Medulla oblongata (tissue), 1 donor: ENCODE results near the gene NELL1.

Source experiments
- DNase-seq: peaks from one replicate; pipeline ENCODE4 v3.0.0-alpha.2; 2015; ENCODE audit errors: extremely low spot score

The NELL1 gene

GRCh38 chr11:21412652-21413383 lies 743.4 kb downstream of the NELL1 start:
- no peak for DNase-seq

GRCh38 chr11:21414953-21415352 lies 745.6 kb downstream of the NELL1 start:
- no peak for DNase-seq

GRCh38 chr11:21415606-21416005 lies 746.2 kb downstream of the NELL1 start:
- no peak for DNase-seq

GRCh38 chr11:21421711-21422329 lies 752.4 kb downstream of the NELL1 start:
- DNase-seq = no peak

- no peak for DNase-seq
Observed at GRCh38 chr11:21426931-21427330, 757.5 kb downstream of the NELL1 start.

- no peak for DNase-seq
Observed at GRCh38 chr11:21427726-21428125, 758.3 kb downstream of the NELL1 start.

GRCh38 chr11:21428796-21429195 lies 759.4 kb downstream of the NELL1 start:
- DNase-seq = no peak

- DNase-seq = no peak
Observed at GRCh38 chr11:21429401-21429800, 760.0 kb downstream of the NELL1 start.

GRCh38 chr11:21430537-21430936 lies 761.2 kb downstream of the NELL1 start:
- DNase-seq = no peak

- DNase-seq = no peak
Observed at GRCh38 chr11:21446939-21447590, 777.7 kb downstream of the NELL1 start.

GRCh38 chr11:21447871-21448270 lies 778.5 kb downstream of the NELL1 start:
- DNase-seq = no peak

GRCh38 chr11:21456186-21456585 lies 786.8 kb downstream of the NELL1 start:
- DNase-seq = no peak

- DNase-seq = no peak
Observed at GRCh38 chr11:21460082-21460481, 790.7 kb downstream of the NELL1 start.

GRCh38 chr11:21461701-21462100 lies 792.3 kb downstream of the NELL1 start:
- DNase-seq = peak; percentile 6

- DNase-seq = no peak
Observed at GRCh38 chr11:21464601-21465193, 795.3 kb downstream of the NELL1 start.

GRCh38 chr11:21465203-21465602 lies 795.8 kb downstream of the NELL1 start:
- DNase-seq = no peak

- no peak for DNase-seq
Observed at GRCh38 chr11:21465920-21466319, 796.5 kb downstream of the NELL1 start.

GRCh38 chr11:21470521-21470920 lies 801.1 kb downstream of the NELL1 start:
- DNase-seq = no peak

- no peak for DNase-seq
Observed at GRCh38 chr11:21472261-21472660, 802.9 kb downstream of the NELL1 start.

GRCh38 chr11:21474529-21474928 lies 805.1 kb downstream of the NELL1 start:
- no peak for DNase-seq

- no peak for DNase-seq
Observed at GRCh38 chr11:21475276-21475675, 805.9 kb downstream of the NELL1 start.

GRCh38 chr11:21476588-21476987 lies 807.2 kb downstream of the NELL1 start:
- DNase-seq = no peak

GRCh38 chr11:21480240-21480639 lies 810.9 kb downstream of the NELL1 start:
- no peak for DNase-seq
